Right atrium auricular region (tissue), 2 donors: ENCODE results near the gene CAMTA1. TPM values are rescaled to one million over a fixed set of nuclear protein-coding genes. Genes with fewer than 3 reads are reported as not detected.

Source experiments
- DNase-seq: peaks from one replicate; pipeline ENCODE4 v3.0.0-alpha.2; 2019; ENCODE audit warnings: low spot score
- H3K27ac ChIP-seq, 2 donors: fragments of 200-600 bp; sonication (generic); 1 replicate in 1 of 2; 2 replicates in 1 of 2; pipeline ENCODE4 v1.5.1; 2016 to 2019
- H3K27me3 ChIP-seq, 2 donors: fragments of 200-600 bp; sonication (generic); one replicate each; pipeline versions ENCODE4 v1.5.1 to v1.6.0; 2017 to 2019
- H3K36me3 ChIP-seq: fragments of 200-600 bp; sonication (generic); one replicate; pipeline ENCODE4 v1.5.1; 2016
- H3K4me1 ChIP-seq, 2 donors: fragments of 200-600 bp; sonication (generic); one replicate each; pipeline versions ENCODE4 v1.5.1 to v1.6.0; 2017 to 2019
- H3K4me3 ChIP-seq, 2 donors: fragments of 200-600 bp; sonication (generic); 1 replicate in 1 of 2; 2 replicates in 1 of 2; pipeline ENCODE4 v1.5.1; 2017 to 2019; ENCODE audit warnings: mild to moderate bottlenecking in 1 of 2, moderate library complexity in 1 of 2
- H3K9me3 ChIP-seq, 2 donors: fragments of 200-600 bp; sonication (generic); one replicate each; pipeline ENCODE4 v1.5.1; 2019
- CTCF ChIP-seq, 2 donors: fragments of 200-600 bp; sonication (generic); IDR thresholded peaks; one replicate each; pipeline ENCODE4 v1.5.1; 2019; ENCODE audit warnings: antibody characterized with exemption in 2 of 2
- total RNA-seq, 2 donors: library from RNA; depleted of rRNA; stranded (reverse); fragments of >200 nt; gene quantifications; one replicate each; pipeline ENCODE4 v1.1.0, GENCODE V29; 2016

The CAMTA1 gene
- total RNA-seq, 2 donors from 2014 or later: 132 to 190 TPM

DNA sequence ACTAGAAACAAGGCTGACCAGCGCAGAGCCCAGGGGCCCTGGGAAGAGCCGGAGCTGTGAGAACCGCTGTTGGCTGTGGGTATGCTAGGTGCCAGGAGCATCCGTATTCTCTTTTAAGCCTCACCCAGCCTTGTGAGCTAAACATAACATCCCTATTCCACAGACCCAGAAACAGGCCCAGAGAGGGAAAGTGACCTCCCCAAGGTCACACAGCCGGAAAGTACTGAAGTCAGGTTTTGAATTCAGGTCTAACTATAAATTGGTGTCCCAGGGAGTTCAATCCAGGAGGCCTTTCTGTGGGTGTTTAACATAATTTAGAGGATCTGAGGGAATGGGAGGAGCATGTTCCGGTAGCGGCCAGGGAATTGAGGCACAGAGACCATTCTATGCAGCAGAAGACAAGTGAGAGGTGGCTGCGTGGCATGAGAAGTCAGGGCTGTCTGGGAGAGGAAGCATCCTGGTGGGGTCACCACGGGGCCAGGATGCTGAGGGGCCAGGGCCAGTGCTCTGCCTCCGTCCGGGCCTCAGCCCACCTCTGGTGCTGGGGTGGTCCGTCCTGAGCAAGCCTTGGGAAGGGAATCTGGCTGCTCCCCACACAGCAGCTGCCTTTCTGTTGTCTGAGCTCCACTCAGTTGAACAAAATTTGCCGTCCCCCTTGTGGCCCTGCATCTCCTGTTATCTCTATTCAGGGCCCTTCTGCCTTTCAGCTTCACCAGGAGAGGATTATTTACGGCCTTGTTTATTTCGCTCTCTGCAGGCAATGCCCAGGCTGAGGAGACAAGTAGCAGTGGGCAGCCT, 647.0 kb downstream of the CAMTA1 start:
- Histone ChIP-seq H3K4me1 (peaks cover 0 to 3% of the 10 kb centered on the region in 2 donors), H3K4me3 (no peak overlapping the region), H3K36me3 (no peaks in the 10 kb centered on the region), H3K27ac (no peak overlapping the region), H3K9me3 (no peaks in the 10 kb centered on the region), H3K27me3 (no peaks in the 10 kb centered on the region)
- TF ChIP-seq CTCF (IDR thresholded peaks at IDR 0.05): no peak
- no peak for DNase-seq

GRCh38 chr1:7432900-7433380, 647.7 kb downstream of the CAMTA1 start:
- H3K4me3 ChIP-seq: no peak overlapping the region
- no peak for DNase-seq
- no peaks in the 10 kb centered on the region for H3K27me3 ChIP-seq
- TF ChIP-seq CTCF (IDR thresholded peaks at IDR 0.05): no peak
- peaks cover 0 to 3% of the 10 kb centered on the region in 2 donors for H3K4me1 ChIP-seq
- no peaks in the 10 kb centered on the region for H3K9me3 ChIP-seq
- no peaks in the 10 kb centered on the region for H3K36me3 ChIP-seq
- no peak overlapping the region for H3K27ac ChIP-seq

GRCh38 chr1:7434566-7434965, 649.3 kb downstream of the CAMTA1 start:
- TF ChIP-seq CTCF (IDR thresholded peaks at IDR 0.05): no peak
- peaks cover 0 to 3% of the 10 kb centered on the region in 2 donors for H3K4me1 ChIP-seq
- no peak for DNase-seq
- H3K27ac ChIP-seq: no peak overlapping the region
- H3K9me3 ChIP-seq: no peaks in the 10 kb centered on the region
- no peak overlapping the region for H3K4me3 ChIP-seq
- H3K27me3 ChIP-seq: no peaks in the 10 kb centered on the region
- H3K36me3 ChIP-seq: no peaks in the 10 kb centered on the region

GRCh38 chr1:7435276-7436055, 650.2 kb downstream of the CAMTA1 start:
- no peaks in the 10 kb centered on the region for H3K27me3 ChIP-seq
- no peak for TF ChIP-seq CTCF (IDR thresholded peaks at IDR 0.05)
- no peaks in the 10 kb centered on the region for H3K36me3 ChIP-seq
- no peak overlapping the region for H3K4me3 ChIP-seq
- no peak overlapping the region for H3K27ac ChIP-seq
- H3K9me3 ChIP-seq: no peaks in the 10 kb centered on the region
- H3K4me1 ChIP-seq: peaks cover 0 to 3% of the 10 kb centered on the region in 2 donors
- no peak for DNase-seq

- DNase-seq: no peak
- Histone ChIP-seq H3K4me3 (no peak overlapping the region), H3K27me3 (no peaks in the 10 kb centered on the region), H3K4me1 (peaks cover 0 to 3% of the 10 kb centered on the region in 2 donors), H3K36me3 (no peaks in the 10 kb centered on the region), H3K27ac (no peak overlapping the region), H3K9me3 (no peaks in the 10 kb centered on the region)
- no peak for TF ChIP-seq CTCF (IDR thresholded peaks at IDR 0.05)
These were observed 651.1 kb downstream of the CAMTA1 start for GRCh38 chr1:7436056-7437005.
